Nephron progenitor cell (in vitro differentiated cells): Measurements from ENCODE around the gene SOWAHA.

Source experiments
- DNase-seq: peaks from one replicate; pipeline ENCODE4 v3.0.0; 2021
- H3K27ac Mint-ChIP-seq: 2 replicates; pipeline ENCODE4 v1.8.0; 2021; ENCODE audit warnings: mild to moderate bottlenecking, moderate library complexity, mixed read lengths
- H3K27me3 Mint-ChIP-seq: 2 replicates; pipeline ENCODE4 v1.8.0; 2021; ENCODE audit warnings: mild to moderate bottlenecking, low read depth, mixed read lengths; ENCODE audit not compliant: poor library complexity
- H3K36me3 Mint-ChIP-seq: 2 replicates; pipeline ENCODE4 v1.8.0; 2021; ENCODE audit warnings: low read depth, mixed read lengths
- H3K4me1 Mint-ChIP-seq: 2 replicates; pipeline ENCODE4 v1.8.0; 2021; ENCODE audit warnings: mixed read lengths
- H3K4me3 Mint-ChIP-seq: 2 replicates; pipeline ENCODE4 v1.8.0; 2021; ENCODE audit warnings: mild to moderate bottlenecking, moderate library complexity, mixed read lengths
- H3K9me3 Mint-ChIP-seq: 2 replicates; pipeline ENCODE4 v1.8.0; 2021; ENCODE audit warnings: mild to moderate bottlenecking, moderate library complexity, mixed read lengths
- TF ChIP-seq, protein P1 (sequence below): fragments of 200-600 bp; sonication (generic); IDR thresholded peaks from 2 replicates; pipeline ENCODE4 v1.5.0; 2021; ENCODE audit warnings: antibody characterized with exemption

SOWAHA gene

DNA sequence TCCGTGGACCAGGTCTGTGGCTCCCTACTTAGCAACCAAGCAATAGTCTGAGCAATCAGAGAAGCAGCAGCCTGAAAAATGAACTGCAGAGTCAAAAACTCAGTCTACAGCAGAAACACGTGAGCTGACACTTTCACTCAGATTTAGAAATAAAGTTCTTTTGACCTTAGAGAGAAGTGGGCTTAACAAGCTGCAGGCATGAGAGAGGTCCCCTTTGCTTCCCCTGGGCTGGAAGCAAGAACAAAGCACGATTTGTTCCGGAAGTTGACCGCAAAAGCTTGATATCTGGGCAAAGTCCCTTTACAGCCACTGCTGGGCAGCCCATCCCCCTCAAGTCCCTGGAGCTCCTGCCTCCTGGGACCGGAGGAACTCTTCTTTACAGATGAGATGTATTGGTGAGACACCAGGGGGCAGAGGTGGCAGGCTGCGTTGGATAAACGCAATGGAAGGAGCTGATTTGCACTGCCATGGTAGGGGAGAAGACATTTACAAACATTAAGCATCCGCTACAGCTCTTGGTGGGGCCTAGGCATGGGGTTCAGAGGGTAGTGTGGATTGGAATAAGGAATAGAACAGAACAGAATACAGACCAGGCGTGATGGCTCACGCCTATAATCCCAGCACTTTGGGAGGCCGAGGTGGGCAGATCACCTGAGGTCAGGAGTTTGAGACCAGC is 5.8 kb upstream of the SOWAHA start:
- peaks cover 10% of the 10 kb centered on the region for H3K4me1 Mint-ChIP-seq
- H3K36me3 Mint-ChIP-seq = no peaks in the 10 kb centered on the region
- peak; percentile 47 for DNase-seq
- H3K4me3 Mint-ChIP-seq = peak overlapping the region; percentile 2
- peaks cover 10% of the 10 kb centered on the region for H3K9me3 Mint-ChIP-seq
- no peak overlapping the region for H3K27ac Mint-ChIP-seq
- TF ChIP-seq, protein P1, sequence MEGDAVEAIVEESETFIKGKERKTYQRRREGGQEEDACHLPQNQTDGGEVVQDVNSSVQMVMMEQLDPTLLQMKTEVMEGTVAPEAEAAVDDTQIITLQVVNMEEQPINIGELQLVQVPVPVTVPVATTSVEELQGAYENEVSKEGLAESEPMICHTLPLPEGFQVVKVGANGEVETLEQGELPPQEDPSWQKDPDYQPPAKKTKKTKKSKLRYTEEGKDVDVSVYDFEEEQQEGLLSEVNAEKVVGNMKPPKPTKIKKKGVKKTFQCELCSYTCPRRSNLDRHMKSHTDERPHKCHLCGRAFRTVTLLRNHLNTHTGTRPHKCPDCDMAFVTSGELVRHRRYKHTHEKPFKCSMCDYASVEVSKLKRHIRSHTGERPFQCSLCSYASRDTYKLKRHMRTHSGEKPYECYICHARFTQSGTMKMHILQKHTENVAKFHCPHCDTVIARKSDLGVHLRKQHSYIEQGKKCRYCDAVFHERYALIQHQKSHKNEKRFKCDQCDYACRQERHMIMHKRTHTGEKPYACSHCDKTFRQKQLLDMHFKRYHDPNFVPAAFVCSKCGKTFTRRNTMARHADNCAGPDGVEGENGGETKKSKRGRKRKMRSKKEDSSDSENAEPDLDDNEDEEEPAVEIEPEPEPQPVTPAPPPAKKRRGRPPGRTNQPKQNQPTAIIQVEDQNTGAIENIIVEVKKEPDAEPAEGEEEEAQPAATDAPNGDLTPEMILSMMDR = no peak
- H3K27me3 Mint-ChIP-seq = peaks cover 64% of the 10 kb centered on the region

DNA sequence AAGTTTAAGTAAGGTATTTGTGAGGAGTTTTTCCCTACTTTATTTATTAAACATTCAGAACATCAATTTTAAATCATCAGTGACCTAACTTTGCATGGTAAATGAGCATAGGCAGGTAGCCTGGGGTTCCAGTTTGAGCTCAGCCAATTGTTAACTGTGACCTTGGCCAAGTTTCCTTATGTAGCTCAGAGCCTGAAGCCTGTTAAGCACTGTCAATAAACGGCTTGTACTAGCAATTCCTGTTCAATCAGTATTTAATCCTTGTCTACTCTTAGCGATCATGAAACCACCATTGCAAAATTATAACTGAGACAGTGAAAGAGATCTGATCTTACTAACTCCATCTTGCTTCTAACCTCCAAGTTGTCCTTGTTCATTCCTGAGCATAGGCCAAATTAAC is 4.7 kb upstream of the SOWAHA start:
- Mint-ChIP-seq H3K36me3 (no peaks in the 10 kb centered on the region), H3K4me1 (peaks cover 16% of the 10 kb centered on the region), H3K27ac (no peak overlapping the region), H3K4me3 (no peak overlapping the region), H3K27me3 (peaks cover 68% of the 10 kb centered on the region), H3K9me3 (peaks cover 10% of the 10 kb centered on the region)
- TF ChIP-seq, protein P1 = no peak
- DNase-seq = no peak

DNA sequence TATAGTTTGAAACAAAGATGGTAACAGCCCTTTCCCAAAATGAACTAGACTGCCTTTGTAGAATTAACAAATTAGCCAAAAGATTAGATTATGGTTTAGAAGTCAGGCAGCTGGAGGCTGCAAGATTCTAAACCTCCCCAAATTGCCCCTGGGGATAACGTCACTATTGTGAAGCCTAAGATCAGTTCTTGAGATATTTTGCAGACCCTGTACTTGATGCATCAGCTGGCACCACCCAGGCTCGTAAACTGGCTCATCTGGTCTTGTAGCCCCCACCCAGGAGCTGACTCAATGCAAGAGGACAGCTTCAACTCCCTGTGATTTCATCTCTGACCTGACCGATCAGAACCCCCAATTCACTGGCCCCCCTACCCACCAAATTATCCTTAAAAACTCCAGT is 4.2 kb upstream of the SOWAHA start:
- Mint-ChIP-seq H3K4me3 (no peak overlapping the region), H3K4me1 (peaks cover 16% of the 10 kb centered on the region), H3K36me3 (no peaks in the 10 kb centered on the region), H3K9me3 (peaks cover 10% of the 10 kb centered on the region), H3K27ac (no peak overlapping the region), H3K27me3 (peaks cover 64% of the 10 kb centered on the region)
- TF ChIP-seq, protein P1 = no peak
- no peak for DNase-seq

DNA sequence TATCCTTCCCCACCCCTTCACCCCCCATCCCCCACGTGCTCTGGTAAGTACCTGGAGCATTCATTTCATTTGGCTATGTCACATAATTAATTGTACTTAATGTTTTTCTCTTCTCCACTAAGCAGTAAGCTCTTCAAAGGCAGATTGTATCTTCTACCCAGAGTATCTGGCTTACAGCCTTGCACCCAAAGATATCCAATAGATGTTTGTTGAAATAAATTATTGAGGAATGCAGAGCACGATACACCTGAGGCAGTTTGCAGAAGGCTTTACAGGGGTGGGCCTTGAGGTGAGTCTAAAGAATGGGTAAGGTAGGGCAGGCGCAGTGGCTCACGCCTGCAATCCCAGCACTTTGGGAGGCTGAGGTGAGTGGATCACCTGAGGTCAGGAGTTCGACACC is 2.5 kb upstream of the SOWAHA start:
- peaks cover 20% of the 10 kb centered on the region for H3K4me1 Mint-ChIP-seq
- TF ChIP-seq, protein P1 = no peak
- no peaks in the 10 kb centered on the region for H3K36me3 Mint-ChIP-seq
- H3K27ac Mint-ChIP-seq = no peak overlapping the region
- H3K9me3 Mint-ChIP-seq = peaks cover 5% of the 10 kb centered on the region
- H3K27me3 Mint-ChIP-seq = peaks cover 70% of the 10 kb centered on the region
- no peak for DNase-seq
- no peak overlapping the region for H3K4me3 Mint-ChIP-seq

DNA sequence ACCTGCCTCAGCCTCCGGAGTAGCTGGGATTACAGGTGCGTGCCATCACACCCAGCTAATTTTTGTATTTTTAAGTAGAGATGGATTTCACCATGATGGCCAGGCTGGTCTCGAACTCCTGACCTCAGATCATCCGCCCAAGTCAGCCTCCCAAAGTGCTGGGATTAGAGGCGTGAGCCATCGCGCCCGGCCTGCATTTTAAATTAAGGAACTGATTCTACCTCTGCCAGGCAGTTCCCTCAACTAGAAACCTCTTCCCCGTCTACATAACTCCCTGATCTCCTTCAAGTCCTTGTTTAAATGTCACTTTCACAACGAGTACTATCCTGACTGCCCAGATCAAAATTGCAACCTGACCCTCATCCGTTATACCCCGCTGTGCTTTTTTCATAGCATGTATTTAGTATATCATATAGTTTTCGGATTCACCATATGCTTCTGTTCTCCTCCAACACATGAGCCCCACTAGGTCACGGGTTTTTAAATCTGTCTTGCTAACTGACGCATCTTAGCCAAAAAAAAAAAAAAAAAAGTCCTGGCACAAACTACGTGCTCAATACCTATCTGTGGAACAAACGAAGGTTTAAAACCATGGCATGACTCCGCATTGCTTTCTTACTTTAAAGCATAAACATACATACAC is 858 bp upstream of the SOWAHA start:
- peaks cover 5% of the 10 kb centered on the region for H3K9me3 Mint-ChIP-seq
- no peak for DNase-seq
- peaks cover 81% of the 10 kb centered on the region for H3K27me3 Mint-ChIP-seq
- H3K4me1 Mint-ChIP-seq = peaks cover 15% of the 10 kb centered on the region
- no peaks in the 10 kb centered on the region for H3K36me3 Mint-ChIP-seq
- peak overlapping the region; percentile 75 for H3K4me3 Mint-ChIP-seq
- H3K27ac Mint-ChIP-seq = no peak overlapping the region
- TF ChIP-seq, protein P1 = no peak
